ENCODE results near the gene LRP1.

The LRP1 gene

GRCh38 chr12:57258977-57259970 is 131.0 kb downstream of the LRP1 start:
- DNase-seq (ENCODE audit: low read depth) = no peak
- TF ChIP-seq CTCF (IDR thresholded peaks at IDR 0.05; ENCODE audit: low read depth, low read length) (no peak), MYC (IDR thresholded peaks at IDR 0.05; ENCODE audit: low read depth, low read length) (no peak), POLR2A (IDR thresholded peaks at IDR 0.05; ENCODE audit: extremely low read depth, insufficient read length) (no peak), MAX (IDR thresholded peaks at IDR 0.05; ENCODE audit: low read depth, low read length) (no peak)

GRCh38 chr12:57260366-57260765 is 132.1 kb downstream of the LRP1 start:
- no peak for DNase-seq (ENCODE audit: low read depth)
- TF ChIP-seq MYC (IDR thresholded peaks at IDR 0.05; ENCODE audit: low read depth, low read length) (no peak), POLR2A (IDR thresholded peaks at IDR 0.05; ENCODE audit: extremely low read depth, insufficient read length) (no peak), MAX (IDR thresholded peaks at IDR 0.05; ENCODE audit: low read depth, low read length) (no peak), CTCF (IDR thresholded peaks at IDR 0.05; ENCODE audit: low read depth, low read length) (no peak)
- H3K4me3 ChIP-seq (ENCODE audit: low read depth, low read length) = no peak overlapping the region

More at GRCh38 chr12:57258977-57259970, 131.0 kb downstream of the LRP1 start:
- H3K4me3 ChIP-seq (ENCODE audit: low read depth, low read length) = no peak overlapping the region

- no peak overlapping the region for H3K4me3 ChIP-seq (ENCODE audit: low read depth, low read length)
- TF ChIP-seq POLR2A (IDR thresholded peaks at IDR 0.05; ENCODE audit: extremely low read depth, insufficient read length) (no peak), CTCF (IDR thresholded peaks at IDR 0.05; ENCODE audit: low read depth, low read length) (no peak), MAX (IDR thresholded peaks at IDR 0.05; ENCODE audit: low read depth, low read length) (no peak), MYC (IDR thresholded peaks at IDR 0.05; ENCODE audit: low read depth, low read length) (no peak)
- no peak for DNase-seq (ENCODE audit: low read depth)
Observed at GRCh38 chr12:57261428-57261865, 133.2 kb downstream of the LRP1 start.

- no peak for TF ChIP-seq MAX (IDR thresholded peaks at IDR 0.05; ENCODE audit: low read depth, low read length)
- no peak for TF ChIP-seq POLR2A (IDR thresholded peaks at IDR 0.05; ENCODE audit: extremely low read depth, insufficient read length)
- TF ChIP-seq MYC (IDR thresholded peaks at IDR 0.05; ENCODE audit: low read depth, low read length) = no peak
- TF ChIP-seq CTCF (IDR thresholded peaks at IDR 0.05; ENCODE audit: low read depth, low read length) = no peak
- no peak for DNase-seq (ENCODE audit: low read depth)
Observed at GRCh38 chr12:57262126-57262822, 134.0 kb downstream of the LRP1 start.

More at GRCh38 chr12:57262126-57262822, 134.0 kb downstream of the LRP1 start:
- no peak overlapping the region for H3K4me3 ChIP-seq (ENCODE audit: low read depth, low read length)
